CD4-positive, alpha-beta T cell (primary cell): ENCODE measurements around the gene CXCR6. TPM values are rescaled to one million over a fixed set of nuclear protein-coding genes. Genes with fewer than 3 reads are reported as not detected.

ENCODE experiments used
- ATAC-seq: fragments of 200-7000 bp; cut with Tn5 transposase; one replicate; pipeline ENCODE4 v1.10.0; 2022; ENCODE audit warnings: mild to moderate bottlenecking; ENCODE audit not compliant: poor library complexity
- CTCF ChIA-PET: fragments of 350-600 bp; sonication (Branson Sonifier 250); formaldehyde crosslinking; loops from one replicate; lab custom pipeline; 2021; ENCODE audit warnings: antibody characterized with exemption, inconsistent platforms; lab: Charles Lee
- POLR2A ChIA-PET: fragments of 350-600 bp; sonication (Branson Sonifier 250); formaldehyde crosslinking; loops from one replicate; lab custom pipeline; 2021; ENCODE audit warnings: antibody characterized with exemption, inconsistent platforms; lab: Charles Lee
- DNase-seq, 14 experiments: peaks; one replicate each; pipeline ENCODE4 v3.0.0-alpha.2; 2013 to 2020; ENCODE audit warnings: mixed read lengths in 2 of 14
- H3K27ac ChIP-seq, 2 donors: one replicate each; pipeline versions ENCODE4 v1.5.1 to v1.7.0; 2013; ENCODE audit warnings: low read length in 2 of 2, low read depth in 1 of 2, mild to moderate bottlenecking in 1 of 2
- H3K27me3 ChIP-seq, 2 experiments: 1 replicate in 1 of 2; 2 replicates in 1 of 2; pipeline versions ENCODE4 v1.6.1 to v1.7.0; 2013; ENCODE audit warnings: low read length in 2 of 2, control low read depth in 1 of 2, mild to moderate bottlenecking in 1 of 2, moderate library complexity in 1 of 2; ENCODE audit not compliant: insufficient read depth in 2 of 2, control insufficient read depth in 1 of 2
- H3K36me3 ChIP-seq: one replicate; pipeline ENCODE4 v1.6.1; 2013; ENCODE audit warnings: low read length, control low read depth; ENCODE audit not compliant: insufficient read depth
- H3K4me1 ChIP-seq: one replicate; pipeline ENCODE4 v1.6.1; 2013; ENCODE audit warnings: low read length, control low read depth; ENCODE audit not compliant: insufficient read depth
- H3K4me3 ChIP-seq: one replicate; pipeline ENCODE4 v1.5.1; 2013; ENCODE audit warnings: mild to moderate bottlenecking, low read length, moderate library complexity
- H3K9me3 ChIP-seq, 2 experiments: 1 replicate in 1 of 2; 2 replicates in 1 of 2; pipeline versions ENCODE4 v1.6.1 to v1.7.0; 2013; ENCODE audit warnings: low read length in 2 of 2, mild to moderate bottlenecking in 2 of 2, control low read depth in 1 of 2, moderate library complexity in 1 of 2; ENCODE audit not compliant: control insufficient read depth in 1 of 2, insufficient read depth in 1 of 2
- H3K27ac Mint-ChIP-seq: one replicate; pipeline ENCODE4 v1.8.0; 2020; ENCODE audit warnings: mixed read lengths
- H3K27me3 Mint-ChIP-seq: one replicate; pipeline ENCODE4 v1.8.0; 2021; ENCODE audit warnings: mixed read lengths
- H3K36me3 Mint-ChIP-seq: one replicate; pipeline ENCODE4 v1.8.0; 2021; ENCODE audit warnings: low read depth, mixed read lengths
- H3K4me1 Mint-ChIP-seq: one replicate; pipeline ENCODE4 v1.8.0; 2021; ENCODE audit warnings: low read depth, mixed read lengths
- H3K4me3 Mint-ChIP-seq: one replicate; pipeline ENCODE4 v1.8.0; 2020; ENCODE audit warnings: mild to moderate bottlenecking, mixed read lengths
- H3K9me3 Mint-ChIP-seq: one replicate; pipeline ENCODE4 v1.8.0; 2020; ENCODE audit warnings: mixed read lengths
- intact Hi-C, 2 experiments: fragments of 100-400 bp; cut with DNase I in 1 of 2; cut with micrococcal nuclease in 1 of 2; formaldehyde crosslinking; loops; one replicate each; pipeline versions ENCODE4 v1.15.1 to v1.9.0; 2023 to 2025; cut with DNase I, micrococcal nuclease
- total RNA-seq, 174 experiments: library from RNA in 2 of 174; stranded (reverse) in 2 of 174; gene quantifications; one replicate each; pipeline ENCODE4 v1.2.3 and lab custom pipeline; 2021 to 2026
- TF ChIP-seq, protein P1 (sequence below): fragments of 200-600 bp; IDR thresholded peaks from one replicate; pipeline ENCODE4 v1.8.0; 2022; ENCODE audit warnings: antibody characterized with exemption, mild to moderate bottlenecking

Gene CXCR6
- total RNA-seq, 2 experiments from 2014 or later, result 1.7 to 2.0 TPM

GRCh38 chr3:45950686-45951600, 7.7 kb downstream of the CXCR6 start:
- no peak overlapping the region for H3K4me3 ChIP-seq
- no peaks in the 10 kb centered on the region for H3K9me3 ChIP-seq
- intact Hi-C loops, result loop anchor here in 1 of 2 experiments (5.0 kb wide), 1 partner anchor 41 kb away; no protein-coding TSS in a partner anchor
- peak overlapping the region in 1 of 2 donors; percentile 79 for H3K27ac ChIP-seq
- H3K4me1 Mint-ChIP-seq, result peaks cover 59% of the 10 kb centered on the region
- H3K36me3 Mint-ChIP-seq, result peaks cover 98% of the 10 kb centered on the region
- no peaks in the 10 kb centered on the region for H3K27me3 ChIP-seq
- no peaks in the 10 kb centered on the region for H3K9me3 Mint-ChIP-seq
- H3K27me3 Mint-ChIP-seq, result no peaks in the 10 kb centered on the region
- ATAC-seq, result peak; percentile 84
- TF ChIP-seq, protein P1, sequence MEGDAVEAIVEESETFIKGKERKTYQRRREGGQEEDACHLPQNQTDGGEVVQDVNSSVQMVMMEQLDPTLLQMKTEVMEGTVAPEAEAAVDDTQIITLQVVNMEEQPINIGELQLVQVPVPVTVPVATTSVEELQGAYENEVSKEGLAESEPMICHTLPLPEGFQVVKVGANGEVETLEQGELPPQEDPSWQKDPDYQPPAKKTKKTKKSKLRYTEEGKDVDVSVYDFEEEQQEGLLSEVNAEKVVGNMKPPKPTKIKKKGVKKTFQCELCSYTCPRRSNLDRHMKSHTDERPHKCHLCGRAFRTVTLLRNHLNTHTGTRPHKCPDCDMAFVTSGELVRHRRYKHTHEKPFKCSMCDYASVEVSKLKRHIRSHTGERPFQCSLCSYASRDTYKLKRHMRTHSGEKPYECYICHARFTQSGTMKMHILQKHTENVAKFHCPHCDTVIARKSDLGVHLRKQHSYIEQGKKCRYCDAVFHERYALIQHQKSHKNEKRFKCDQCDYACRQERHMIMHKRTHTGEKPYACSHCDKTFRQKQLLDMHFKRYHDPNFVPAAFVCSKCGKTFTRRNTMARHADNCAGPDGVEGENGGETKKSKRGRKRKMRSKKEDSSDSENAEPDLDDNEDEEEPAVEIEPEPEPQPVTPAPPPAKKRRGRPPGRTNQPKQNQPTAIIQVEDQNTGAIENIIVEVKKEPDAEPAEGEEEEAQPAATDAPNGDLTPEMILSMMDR, result no peak
- ChIA-PET POLR2A (interaction anchor here (0.7 to 1.7 kb wide), 12 partner anchors 11 to 117 kb away, joined by 3 to 9 read pairs (median 4); partner anchors contain the start of gene FYCO1), CTCF (interaction anchor here (0.9 to 2.6 kb wide), 4 partner anchors 10 to 128 kb away, joined by 3 to 9 read pairs (median 6); no protein-coding TSS in a partner anchor)
- DNase-seq, result peak in 10 of 14 experiments; percentile 20 to 80 (median 34)
- no peak overlapping the region for H3K4me3 Mint-ChIP-seq
- H3K4me1 ChIP-seq, result peaks cover 73% of the 10 kb centered on the region
- peak overlapping the region; percentile 80 for H3K27ac Mint-ChIP-seq
- H3K36me3 ChIP-seq, result peaks cover 92% of the 10 kb centered on the region

GRCh38 chr3:45951946-45952345, 8.7 kb downstream of the CXCR6 start:
- Histone ChIP-seq H3K4me3 (no peak overlapping the region), H3K9me3 (no peaks in the 10 kb centered on the region), H3K27ac (peak overlapping the region in 1 of 2 donors; percentile 37), H3K4me1 (peaks cover 63% of the 10 kb centered on the region), H3K27me3 (no peaks in the 10 kb centered on the region), H3K36me3 (peaks cover 93% of the 10 kb centered on the region)
- DNase-seq, result no peak
- peaks cover 97% of the 10 kb centered on the region for H3K36me3 Mint-ChIP-seq
- H3K9me3 Mint-ChIP-seq, result no peaks in the 10 kb centered on the region
- ChIA-PET POLR2A (interaction anchor here (1.1 kb wide), 1 partner anchor 116 kb away, joined by 3 read pairs; no protein-coding TSS in a partner anchor), CTCF (interaction anchor here (2.6 kb wide), 1 partner anchor 127 kb away, joined by 8 read pairs; no protein-coding TSS in a partner anchor)
- TF ChIP-seq, protein P1, result no peak
- no peaks in the 10 kb centered on the region for H3K27me3 Mint-ChIP-seq
- H3K27ac Mint-ChIP-seq, result peak overlapping the region; percentile 80
- no peak for ATAC-seq
- intact Hi-C loops, result loop anchor here in 1 of 2 experiments (5.0 kb wide), 1 partner anchor 40 kb away; no protein-coding TSS in a partner anchor
- no peak overlapping the region for H3K4me3 Mint-ChIP-seq
- peaks cover 50% of the 10 kb centered on the region for H3K4me1 Mint-ChIP-seq

DNA sequence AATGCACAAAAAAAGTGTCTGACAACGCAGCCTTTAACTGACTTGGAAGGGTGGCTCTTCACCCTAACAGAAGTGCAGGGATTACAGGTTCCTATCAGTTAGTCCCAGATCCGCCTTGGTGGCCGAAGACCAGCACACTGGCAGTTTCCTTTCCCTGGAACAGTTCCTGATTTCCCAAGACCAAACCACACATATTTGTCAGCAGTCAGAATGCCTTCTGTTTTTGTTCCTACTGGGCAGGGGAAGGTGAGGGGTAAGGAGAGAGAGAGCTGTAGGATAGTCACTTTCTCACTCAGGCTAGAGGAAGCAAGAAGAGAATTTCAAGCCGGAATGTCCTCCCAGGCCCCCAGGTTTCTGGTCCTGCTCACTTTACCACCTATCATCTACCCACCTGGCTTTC, 9.2 kb downstream of the CXCR6 start:
- Histone ChIP-seq H3K4me1 (peaks cover 58% of the 10 kb centered on the region), H3K36me3 (peaks cover 93% of the 10 kb centered on the region), H3K27ac (peak overlapping the region in 1 of 2 donors; percentile 37), H3K4me3 (no peak overlapping the region), H3K9me3 (no peaks in the 10 kb centered on the region), H3K27me3 (no peaks in the 10 kb centered on the region)
- DNase-seq, result no peak
- H3K27me3 Mint-ChIP-seq, result no peaks in the 10 kb centered on the region
- POLR2A ChIA-PET, result interaction anchor here (1.1 kb wide), 1 partner anchor 116 kb away, joined by 3 read pairs; no protein-coding TSS in a partner anchor
- ATAC-seq, result no peak
- H3K9me3 Mint-ChIP-seq, result no peaks in the 10 kb centered on the region
- intact Hi-C loops, result loop anchor here in 1 of 2 experiments (5.0 kb wide), 1 partner anchor 40 kb away; no protein-coding TSS in a partner anchor
- peak overlapping the region; percentile 80 for H3K27ac Mint-ChIP-seq
- H3K4me3 Mint-ChIP-seq, result no peak overlapping the region
- peaks cover 97% of the 10 kb centered on the region for H3K36me3 Mint-ChIP-seq
- peaks cover 50% of the 10 kb centered on the region for H3K4me1 Mint-ChIP-seq
- CTCF ChIA-PET, result interaction anchor here (2.6 kb wide), 1 partner anchor 127 kb away, joined by 8 read pairs; no protein-coding TSS in a partner anchor
- TF ChIP-seq, protein P1, result no peak
